Skeletal muscle tissue (tissue), 4 donors: ENCODE measurements around the gene CDC25C. TPM values are rescaled to one million over a fixed set of nuclear protein-coding genes. Genes with fewer than 3 reads are reported as not detected.

ENCODE experiments used
- H3K27ac ChIP-seq: one replicate; pipeline ENCODE4 v1.7.0; 2013; ENCODE audit warnings: mild to moderate bottlenecking, low read depth, low read length, inconsistent platforms
- H3K27me3 ChIP-seq, 3 donors: one replicate each; pipeline ENCODE4 v1.7.0; 2013; ENCODE audit warnings: low read length in 3 of 3; ENCODE audit not compliant: control insufficient read depth in 3 of 3, insufficient read depth in 3 of 3
- H3K36me3 ChIP-seq, 3 donors: one replicate each; pipeline ENCODE4 v1.7.0; 2013; ENCODE audit warnings: low read length in 3 of 3; ENCODE audit not compliant: control insufficient read depth in 3 of 3, insufficient read depth in 3 of 3
- H3K4me1 ChIP-seq, 3 donors: one replicate each; pipeline ENCODE4 v1.7.0; 2013; ENCODE audit warnings: low read length in 3 of 3, mild to moderate bottlenecking in 3 of 3; ENCODE audit not compliant: control insufficient read depth in 3 of 3, insufficient read depth in 3 of 3
- H3K4me3 ChIP-seq, 3 donors: one replicate each; pipeline ENCODE4 v1.7.0; 2013; ENCODE audit warnings: low read length in 3 of 3
- H3K9ac ChIP-seq, 3 donors: one replicate each; pipeline ENCODE4 v1.7.0; 2013; ENCODE audit warnings: low read length in 3 of 3, mild to moderate bottlenecking in 3 of 3, moderate library complexity in 2 of 3, low read depth in 1 of 3
- H3K9me3 ChIP-seq, 3 donors: one replicate each; pipeline ENCODE4 v1.7.0; 2013; ENCODE audit warnings: low read length in 3 of 3; ENCODE audit not compliant: control insufficient read depth in 3 of 3
- total RNA-seq: library from RNA; depleted of rRNA; stranded (reverse); fragments of >200 nt; gene quantifications from one replicate; pipeline ENCODE4 v1.2.3, GENCODE V29; 2014
- donor health status: Osteomylitis.

CDC25C gene
- total RNA-seq, 1 donor from 2014 or later = 3.7 TPM

- Histone ChIP-seq H3K27me3 (peaks cover 0 to 6% (median 0%) of the 10 kb centered on the region in 3 donors), H3K4me1 (peaks cover 4 to 8% (median 7%) of the 10 kb centered on the region in 3 donors), H3K36me3 (no peaks in the 10 kb centered on the region), H3K9ac (peak overlapping the region; percentile 69 to 84 (median 69)), H3K9me3 (no peaks in the 10 kb centered on the region), H3K27ac (no peak overlapping the region), H3K4me3 (peak overlapping the region; percentile 69 to 77 (median 73))
Observed at GRCh38 chr5:138241688-138242571, 89.7 kb downstream of the CDC25C start.

- peaks cover 0 to 6% (median 0%) of the 10 kb centered on the region in 3 donors for H3K27me3 ChIP-seq
- peak overlapping the region in 1 of 3 donors; percentile 77 for H3K4me3 ChIP-seq
- H3K9me3 ChIP-seq = no peaks in the 10 kb centered on the region
- peak overlapping the region in 1 of 3 donors; percentile 84 for H3K9ac ChIP-seq
- H3K4me1 ChIP-seq = peaks cover 4 to 8% (median 7%) of the 10 kb centered on the region in 3 donors
- H3K36me3 ChIP-seq = no peaks in the 10 kb centered on the region
- H3K27ac ChIP-seq = no peak overlapping the region
Observed at GRCh38 chr5:138240650-138241385, 90.8 kb downstream of the CDC25C start.

GRCh38 chr5:138238034-138238433 is 93.6 kb downstream of the CDC25C start:
- no peak overlapping the region for H3K27ac ChIP-seq
- H3K27me3 ChIP-seq = peaks cover 0 to 6% (median 0%) of the 10 kb centered on the region in 3 donors
- no peaks in the 10 kb centered on the region for H3K36me3 ChIP-seq
- H3K4me3 ChIP-seq = no peak overlapping the region
- peaks cover 4 to 8% (median 7%) of the 10 kb centered on the region in 3 donors for H3K4me1 ChIP-seq
- H3K9ac ChIP-seq = no peak overlapping the region
- H3K9me3 ChIP-seq = no peaks in the 10 kb centered on the region

Other genes starting within 250 kb of the CDC25C start
- not detected for gene WNT8A, start 247.8 kb downstream of the CDC25C start, total RNA-seq
- not detected for gene NME5, start 192.4 kb downstream of the CDC25C start, total RNA-seq
- gene BRD8, start 153.2 kb downstream of the CDC25C start, total RNA-seq = 34.4 TPM
- gene KIF20A, start 152.7 kb downstream of the CDC25C start, total RNA-seq = 8.9 TPM
- 41.8 TPM for gene CDC23, start 118.5 kb downstream of the CDC25C start, total RNA-seq
- 1.0 TPM for gene GFRA3, start 57.2 kb downstream of the CDC25C start, total RNA-seq
- gene FAM53C, start 6.5 kb upstream of the CDC25C start, total RNA-seq = 17.2 TPM
- gene KDM3B, start 20.9 kb upstream of the CDC25C start, total RNA-seq = 75.2 TPM
- gene REEP2, start 107.3 kb upstream of the CDC25C start, total RNA-seq = 7.3 TPM
- gene EGR1, start 133.7 kb upstream of the CDC25C start, total RNA-seq = 21.4 TPM
- 45.4 TPM for gene ETF1, start 211.4 kb upstream of the CDC25C start, total RNA-seq
- gene HSPA9, start 243.6 kb upstream of the CDC25C start, total RNA-seq = 145 TPM